ENCODE measurements around the gene TBC1D9B. TPM values are rescaled to one million over a fixed set of nuclear protein-coding genes. Genes with fewer than 3 reads are reported as not detected.
"Not testable (repeated sequence)": the region's sequence is repeated elsewhere in the genome, so short reads cannot be mapped to it uniquely, and the experiment has no call there.

TBC1D9B gene
- total RNA-seq, 2 experiments from 2014 or later, result 64.1 to 69.2 TPM

- Mint-ChIP-seq H3K4me3 (no peak overlapping the region), H3K27ac (no peak overlapping the region), H3K9me3 (no peaks in the 10 kb centered on the region), H3K27me3 (no peaks in the 10 kb centered on the region), H3K36me3 (ENCODE audit: low read depth) (peaks cover 10% of the 10 kb centered on the region), H3K4me1 (no peaks in the 10 kb centered on the region)
- ChIA-PET POLR2A (no interaction called here), CTCF (no interaction called here)
- no peak for DNase-seq
Observed at GRCh38 chr5:179875741-179876609, 31.7 kb downstream of the TBC1D9B start.

- ChIA-PET CTCF (interaction anchor here (0.5 kb wide), 1 partner anchor 179 kb away, joined by 3 read pairs; no protein-coding TSS in a partner anchor), POLR2A (interaction anchor here (0.9 kb wide), 2 partner anchors 9 to 53 kb away, joined by 3 read pairs; no protein-coding TSS in a partner anchor)
- Mint-ChIP-seq H3K27ac (no peak overlapping the region), H3K27me3 (no peaks in the 10 kb centered on the region), H3K36me3 (ENCODE audit: low read depth) (peaks cover 14% of the 10 kb centered on the region), H3K4me1 (no peaks in the 10 kb centered on the region), H3K4me3 (no peak overlapping the region), H3K9me3 (no peaks in the 10 kb centered on the region)
- DNase-seq, result no peak
Observed at GRCh38 chr5:179874536-179875292, 33.0 kb downstream of the TBC1D9B start.

GRCh38 chr5:179874136-179874535, 33.6 kb downstream of the TBC1D9B start:
- no peak overlapping the region for H3K4me3 Mint-ChIP-seq
- H3K27ac Mint-ChIP-seq, result no peak overlapping the region
- peaks cover 14% of the 10 kb centered on the region for H3K36me3 Mint-ChIP-seq (ENCODE audit: low read depth)
- H3K4me1 Mint-ChIP-seq, result no peaks in the 10 kb centered on the region
- no peaks in the 10 kb centered on the region for H3K27me3 Mint-ChIP-seq
- ChIA-PET CTCF (no interaction called here), POLR2A (interaction anchor here (0.9 kb wide), 1 partner anchor 9 kb away, joined by 3 read pairs; no protein-coding TSS in a partner anchor)
- no peaks in the 10 kb centered on the region for H3K9me3 Mint-ChIP-seq
- no peak for DNase-seq

DNA sequence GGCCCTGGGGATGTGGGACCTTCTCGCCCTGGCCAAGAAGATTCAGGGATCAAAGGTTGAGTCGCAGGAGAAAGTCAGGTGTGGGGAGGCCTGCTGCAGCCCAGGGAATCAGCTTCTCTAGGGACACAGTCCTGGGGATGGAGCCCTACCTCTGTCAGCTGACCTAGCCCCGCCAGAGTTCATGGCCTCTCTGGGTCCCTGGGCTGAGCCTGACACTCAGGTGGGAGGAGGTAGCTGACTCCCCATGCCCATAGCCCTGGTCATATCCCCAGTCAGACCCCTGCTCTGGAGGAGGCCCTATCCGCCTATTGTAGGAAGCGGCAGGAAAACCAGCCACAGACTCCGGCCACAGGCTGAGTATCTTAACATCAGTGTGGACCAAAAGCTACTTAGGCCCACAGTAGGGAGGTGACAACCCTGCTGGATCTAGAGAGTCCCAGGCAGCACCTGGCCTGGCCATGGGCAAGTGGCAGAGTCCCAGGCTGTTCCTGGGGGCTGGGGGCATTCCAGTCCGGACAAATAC, 34.0 kb downstream of the TBC1D9B start:
- Mint-ChIP-seq H3K27me3 (no peaks in the 10 kb centered on the region), H3K4me1 (no peaks in the 10 kb centered on the region), H3K9me3 (no peaks in the 10 kb centered on the region), H3K36me3 (ENCODE audit: low read depth) (peaks cover 14% of the 10 kb centered on the region), H3K4me3 (no peak overlapping the region), H3K27ac (no peak overlapping the region)
- ChIA-PET POLR2A (interaction anchor here (0.9 kb wide), 1 partner anchor 10 kb away, joined by 3 read pairs; no protein-coding TSS in a partner anchor), CTCF (no interaction called here)
- DNase-seq, result no peak

DNA sequence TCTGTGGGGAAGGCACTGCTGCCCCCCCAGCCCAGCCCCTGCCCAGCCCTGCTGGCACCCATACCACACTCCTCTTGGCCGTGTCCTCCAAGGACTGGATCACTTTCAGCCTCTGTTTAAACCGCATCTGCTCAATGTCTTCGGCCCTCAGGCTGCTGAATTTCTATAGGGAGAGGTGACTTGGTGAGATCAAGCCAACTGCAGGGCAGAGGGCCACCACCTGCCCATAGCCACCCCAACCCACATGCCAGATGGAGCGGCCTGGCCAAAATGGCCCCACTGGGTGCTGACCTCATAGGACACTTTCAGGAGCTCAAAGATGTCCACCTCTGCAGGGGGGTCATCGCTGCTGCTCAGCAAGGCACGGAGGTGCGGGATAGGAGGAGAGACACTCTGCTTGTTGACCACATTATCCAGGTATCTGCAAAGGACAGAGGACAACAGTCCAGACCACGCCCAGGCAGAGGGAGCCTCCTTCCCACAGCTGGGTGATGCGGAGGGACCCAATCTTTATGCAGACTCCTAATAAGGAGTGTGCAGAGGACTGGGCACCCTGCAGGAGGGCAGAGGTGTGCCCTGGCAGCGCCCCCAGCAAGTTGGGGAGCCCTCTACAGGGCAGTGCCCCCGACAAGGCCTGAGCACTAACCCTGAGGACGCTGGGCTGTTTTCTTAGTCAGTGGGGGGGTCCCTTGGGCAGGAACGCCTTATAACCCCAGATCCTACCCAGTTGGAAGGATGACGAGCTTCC, 34.7 kb downstream of the TBC1D9B start:
- CTCF ChIA-PET, result no interaction called here
- no peaks in the 10 kb centered on the region for H3K4me1 Mint-ChIP-seq
- POLR2A ChIA-PET, result no interaction called here
- no peaks in the 10 kb centered on the region for H3K27me3 Mint-ChIP-seq
- H3K4me3 Mint-ChIP-seq, result no peak overlapping the region
- peaks cover 14% of the 10 kb centered on the region for H3K36me3 Mint-ChIP-seq (ENCODE audit: low read depth)
- no peak overlapping the region for H3K27ac Mint-ChIP-seq
- DNase-seq, result no peak
- H3K9me3 Mint-ChIP-seq, result no peaks in the 10 kb centered on the region

GRCh38 chr5:179872055-179872827, 35.5 kb downstream of the TBC1D9B start:
- ChIA-PET POLR2A (no interaction called here), CTCF (no interaction called here)
- H3K27ac Mint-ChIP-seq, result no peak overlapping the region
- H3K27me3 Mint-ChIP-seq, result no peaks in the 10 kb centered on the region
- no peak for DNase-seq
- H3K36me3 Mint-ChIP-seq (ENCODE audit: low read depth), result peaks cover 12% of the 10 kb centered on the region
- H3K9me3 Mint-ChIP-seq, result no peaks in the 10 kb centered on the region
- H3K4me3 Mint-ChIP-seq, result no peak overlapping the region
- no peaks in the 10 kb centered on the region for H3K4me1 Mint-ChIP-seq

DNA sequence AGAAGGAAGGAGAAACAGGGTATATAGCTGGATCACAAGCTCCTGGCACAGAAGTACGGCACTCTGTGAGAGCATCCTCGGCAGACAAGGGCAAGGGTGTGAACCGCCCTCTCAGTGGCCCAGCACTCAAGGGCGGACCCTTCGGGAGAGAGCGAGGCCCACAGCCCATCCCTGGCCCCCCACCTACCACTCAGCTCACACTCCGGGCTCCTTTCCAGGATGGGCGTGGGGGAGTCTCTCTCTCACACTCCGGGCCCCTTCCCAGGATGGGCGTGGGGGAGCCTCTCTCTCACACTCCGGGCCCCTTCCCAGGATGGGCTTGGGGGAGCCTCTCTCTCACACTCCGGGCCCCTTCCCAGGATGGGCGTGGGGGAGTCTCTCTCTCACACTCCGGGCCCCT, 36.2 kb downstream of the TBC1D9B start:
- H3K9me3 Mint-ChIP-seq, DNase-seq, H3K4me3 Mint-ChIP-seq, H3K27me3 Mint-ChIP-seq, H3K27ac Mint-ChIP-seq, H3K4me1 Mint-ChIP-seq, POLR2A ChIA-PET, CTCF ChIA-PET: not testable (repeated sequence)
- H3K36me3 Mint-ChIP-seq (ENCODE audit: low read depth), result peaks cover 12% of the 10 kb centered on the region

GRCh38 chr5:179870952-179871351, 36.7 kb downstream of the TBC1D9B start:
- peaks cover 9% of the 10 kb centered on the region for H3K36me3 Mint-ChIP-seq (ENCODE audit: low read depth)
- no peaks in the 10 kb centered on the region for H3K4me1 Mint-ChIP-seq
- ChIA-PET CTCF (no interaction called here), POLR2A (no interaction called here)
- H3K27ac Mint-ChIP-seq, result no peak overlapping the region
- no peak overlapping the region for H3K4me3 Mint-ChIP-seq
- no peak for DNase-seq
- H3K27me3 Mint-ChIP-seq, result no peaks in the 10 kb centered on the region
- no peaks in the 10 kb centered on the region for H3K9me3 Mint-ChIP-seq

DNA sequence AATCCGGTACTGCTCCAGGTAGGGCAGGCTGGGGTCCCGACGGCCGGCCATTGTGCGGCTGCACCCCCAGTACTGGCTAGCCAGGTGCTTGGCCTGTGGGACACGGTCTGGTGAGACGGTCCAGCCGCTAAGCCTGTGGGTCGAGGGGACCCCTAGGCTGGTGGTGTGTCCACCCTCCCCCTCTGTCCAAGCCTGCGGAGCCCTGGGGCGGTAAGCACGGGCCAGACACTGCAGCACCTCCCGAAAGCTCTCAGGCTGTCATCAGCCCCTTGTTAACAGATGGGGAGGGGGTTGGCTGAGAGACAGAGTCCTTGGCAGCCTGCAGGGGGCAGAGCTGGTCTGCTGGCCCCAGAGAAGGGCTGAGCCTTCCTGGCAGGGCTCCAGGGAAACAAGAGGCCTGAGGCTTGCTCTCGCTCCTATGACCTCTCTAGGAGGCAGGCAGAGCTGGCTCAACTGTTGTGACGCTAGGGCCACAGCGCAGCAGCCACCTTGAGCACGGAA, 37.2 kb downstream of the TBC1D9B start:
- POLR2A ChIA-PET, result no interaction called here
- H3K27me3 Mint-ChIP-seq, result no peaks in the 10 kb centered on the region
- no peak overlapping the region for H3K27ac Mint-ChIP-seq
- DNase-seq, result no peak
- H3K4me1 Mint-ChIP-seq, result no peaks in the 10 kb centered on the region
- CTCF ChIA-PET, result no interaction called here
- no peaks in the 10 kb centered on the region for H3K9me3 Mint-ChIP-seq
- H3K36me3 Mint-ChIP-seq (ENCODE audit: low read depth), result peaks cover 9% of the 10 kb centered on the region
- H3K4me3 Mint-ChIP-seq, result no peak overlapping the region

GRCh38 chr5:179869641-179870402, 37.9 kb downstream of the TBC1D9B start:
- POLR2A ChIA-PET, result no interaction called here
- Mint-ChIP-seq H3K9me3 (no peaks in the 10 kb centered on the region), H3K27ac (no peak overlapping the region), H3K4me1 (no peaks in the 10 kb centered on the region), H3K4me3 (no peak overlapping the region), H3K36me3 (ENCODE audit: low read depth) (peaks cover 14% of the 10 kb centered on the region), H3K27me3 (no peaks in the 10 kb centered on the region)
- CTCF ChIA-PET, result no interaction called here
- no peak for DNase-seq

DNA sequence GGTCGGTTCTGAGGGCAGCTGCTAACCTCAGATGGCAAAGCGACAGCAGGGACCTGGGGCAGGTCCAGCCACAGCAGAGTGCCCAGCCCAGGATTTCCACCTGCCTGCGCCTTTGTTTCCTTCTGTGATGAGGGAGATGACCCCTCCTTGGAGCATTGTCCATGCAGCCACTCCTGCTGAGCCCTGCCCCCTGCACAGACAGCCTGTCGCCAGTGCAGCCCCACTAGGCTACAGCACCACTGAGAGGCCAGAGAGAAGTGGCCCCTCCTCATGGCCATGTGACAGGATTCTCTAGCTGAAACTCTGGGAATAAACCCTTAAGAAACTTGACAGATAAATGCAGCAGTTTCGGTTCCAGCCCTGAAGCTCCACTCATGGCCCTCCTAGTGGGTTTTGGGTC, 38.6 kb downstream of the TBC1D9B start:
- Mint-ChIP-seq H3K27ac (no peak overlapping the region), H3K27me3 (no peaks in the 10 kb centered on the region), H3K9me3 (no peaks in the 10 kb centered on the region), H3K4me3 (no peak overlapping the region), H3K36me3 (ENCODE audit: low read depth) (peaks cover 15% of the 10 kb centered on the region), H3K4me1 (no peaks in the 10 kb centered on the region)
- CTCF ChIA-PET, result interaction anchor here (1.0 kb wide), 2 partner anchors 9 to 14 kb away, joined by 3 read pairs; no protein-coding TSS in a partner anchor
- POLR2A ChIA-PET, result interaction anchor here (1.3 kb wide), 1 partner anchor 9 kb away, joined by 3 read pairs; no protein-coding TSS in a partner anchor
- no peak for DNase-seq

All from activated CD4-positive, alpha-beta memory T cell treated with anti-CD3 and anti-CD28 coated beads, Interleukin-2, amount 10 ng/mL, durations not matched to agents 7 days and 5 days (primary cell).